Adrenal gland (tissue), 12 donors: Measurements from ENCODE around the gene ATF5. TPM values are rescaled to one million over a fixed set of nuclear protein-coding genes. Genes with fewer than 3 reads are reported as not detected.

Experiments
- DNase-seq, 7 donors: peaks; one replicate each; pipeline ENCODE4 v3.0.0-alpha.2; 2019 to 2020
- H3K27ac ChIP-seq, 5 donors: fragments of 200-600 bp; sonication (generic) in 4 of 5; 1 replicate in 3 of 5; 2 replicates in 2 of 5; pipeline versions ENCODE4 v1.5.1 to v1.8.0; 2016 to 2020; ENCODE audit warnings: mild to moderate bottlenecking in 1 of 5
- H3K27me3 ChIP-seq: fragments of 200-600 bp; 2 replicates; pipeline ENCODE4 v1.8.0; 2021
- H3K36me3 ChIP-seq, 2 donors: fragments of 200-600 bp; replicated peaks in 1 of 2; 1 replicate in 1 of 2; 2 replicates in 1 of 2; pipeline versions ENCODE4 v1.5.1 to v1.8.0; 2018 to 2022
- H3K4me1 ChIP-seq, 2 donors: fragments of 200-600 bp; replicated peaks in 1 of 2; 1 replicate in 1 of 2; 2 replicates in 1 of 2; pipeline versions ENCODE4 v1.5.1 to v1.8.0; 2018 to 2021
- H3K4me3 ChIP-seq, 4 donors: fragments of 200-600 bp; sonication (generic) in 3 of 4; one replicate each; pipeline ENCODE4 v1.5.1; 2016 to 2018
- H3K9me3 ChIP-seq, 3 donors: fragments of 200-600 bp; sonication (generic) in 1 of 3; replicated peaks in 1 of 3; 1 replicate in 2 of 3; 2 replicates in 1 of 3; pipeline versions ENCODE4 v1.5.1 to v1.8.0; 2016 to 2021
- POLR2A ChIP-seq, 2 donors: fragments of 450-650 bp; IDR thresholded peaks; one replicate each; pipeline ENCODE4 v1.6.1; 2017; ENCODE audit warnings: antibody characterized with exemption in 2 of 2, mild to moderate bottlenecking in 2 of 2, moderate library complexity in 1 of 2
- WGBS, 4 donors: extraction: QIAGEN DNeasy Blood & Tissue Kit in 2 of 4; methylation state at CpG; one replicate each; pipeline versions ENCODE4 v1.1.5 to v1.1.7; 2013 to 2017; 5-methylcytosine and 5-hydroxymethylcytosine counted together
- intact Hi-C, 2 donors: fragments of 100-400 bp; cut with DNase I; formaldehyde crosslinking; loops; one replicate each; pipeline versions ENCODE4 v1.14.1 to v1.15.0; 2022 to 2023
- polyA plus RNA-seq, 3 donors: library from polyadenylated mRNA; stranded (reverse); fragments of 200-250 nt in 2 of 3; fragments of 350-450 nt in 1 of 3; fragmentation: Illumina TruSeq in 1 of 3; extraction: RNeasy Lipid Tissue Mini Kit (QIAGEN cat#74804) in 1 of 3; gene quantifications; one replicate each; pipeline ENCODE4 v1.2.3, GENCODE V29; 2013 to 2014
- total RNA-seq, 9 donors: library from RNA; depleted of rRNA in 4 of 9; stranded (reverse); fragments of >200 nt in 4 of 9; fragments of 120-200 nt in 1 of 9; fragmentation: NEBNext Ultra II Directional in 1 of 9; extraction: Animal tissue kit (Norgen Biotek cat#: 25700) in 1 of 9; gene quantifications; one replicate each; pipeline versions ENCODE4 v1.1.0 to v1.2.4, GENCODE V29; 2013 to 2023
- TF ChIP-seq, protein P1 (sequence below), 6 experiments: fragments of 450-650 bp in 4 of 6; fragments of 200-600 bp in 2 of 6; sonication (generic) in 1 of 6; IDR thresholded peaks; 1 replicate in 5 of 6; 2 replicates in 1 of 6; pipeline versions ENCODE4 v1.5.1 to v1.8.0; 2016 to 2021; ENCODE audit warnings: antibody characterized with exemption in 6 of 6, mild to moderate bottlenecking in 2 of 6, moderate library complexity in 1 of 6
- donor health status: healthy with polysubstance abuse.
- donor health status: Bipolar disorder and iron deficiency.
- donor health status: DM: yes; HTN: yes; CAD: no.
- donor health status: DM: no; HTN: no; CAD: no.
- donor health status: DM: no; HTN: no; CAD: no.
- donor health status: DM: yes; HTN: yes; CAD: no.

ATF5 gene
- total and polyA plus RNA-seq, 12 donors = 14.3 to 114 (median 62.2) TPM

DNA sequence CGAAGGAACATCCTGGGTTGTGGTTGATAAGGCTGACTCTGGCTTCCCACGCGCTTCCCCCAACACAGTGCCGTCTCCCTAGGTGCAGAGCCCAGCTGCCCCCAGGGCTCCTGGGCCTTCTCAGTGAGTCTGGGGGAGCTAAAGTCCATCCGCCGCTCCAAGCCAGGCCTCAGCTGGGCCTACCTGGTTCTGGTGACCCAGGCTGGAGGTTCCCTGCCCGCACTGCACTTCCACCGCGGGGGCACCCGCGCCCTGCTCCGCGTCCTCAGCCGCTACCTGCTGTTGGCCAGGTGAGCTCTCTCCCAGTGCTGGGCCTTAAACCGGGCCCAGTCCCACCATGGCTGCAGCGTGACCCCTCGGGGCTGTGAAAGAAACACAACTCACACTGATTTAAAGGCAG lies 47.8 kb upstream of the ATF5 start:
- Histone ChIP-seq H3K27ac (no peak overlapping the region), H3K27me3 (no peaks in the 10 kb centered on the region), H3K4me1 (peaks cover 8 to 9% of the 10 kb centered on the region in 2 donors), H3K9me3 (no peaks in the 10 kb centered on the region), H3K36me3 (peaks cover 0 to 72% of the 10 kb centered on the region in 2 donors), H3K4me3 (no peak overlapping the region)
- 94 to 97% (median 95%) methylated on average over 8 to 17 of the region's 17 CpGs for WGBS, 4 donors
- intact Hi-C loops = no loop called here
- TF ChIP-seq POLR2A (IDR thresholded peaks at IDR 0.05) = no peak
- TF ChIP-seq, protein P1, sequence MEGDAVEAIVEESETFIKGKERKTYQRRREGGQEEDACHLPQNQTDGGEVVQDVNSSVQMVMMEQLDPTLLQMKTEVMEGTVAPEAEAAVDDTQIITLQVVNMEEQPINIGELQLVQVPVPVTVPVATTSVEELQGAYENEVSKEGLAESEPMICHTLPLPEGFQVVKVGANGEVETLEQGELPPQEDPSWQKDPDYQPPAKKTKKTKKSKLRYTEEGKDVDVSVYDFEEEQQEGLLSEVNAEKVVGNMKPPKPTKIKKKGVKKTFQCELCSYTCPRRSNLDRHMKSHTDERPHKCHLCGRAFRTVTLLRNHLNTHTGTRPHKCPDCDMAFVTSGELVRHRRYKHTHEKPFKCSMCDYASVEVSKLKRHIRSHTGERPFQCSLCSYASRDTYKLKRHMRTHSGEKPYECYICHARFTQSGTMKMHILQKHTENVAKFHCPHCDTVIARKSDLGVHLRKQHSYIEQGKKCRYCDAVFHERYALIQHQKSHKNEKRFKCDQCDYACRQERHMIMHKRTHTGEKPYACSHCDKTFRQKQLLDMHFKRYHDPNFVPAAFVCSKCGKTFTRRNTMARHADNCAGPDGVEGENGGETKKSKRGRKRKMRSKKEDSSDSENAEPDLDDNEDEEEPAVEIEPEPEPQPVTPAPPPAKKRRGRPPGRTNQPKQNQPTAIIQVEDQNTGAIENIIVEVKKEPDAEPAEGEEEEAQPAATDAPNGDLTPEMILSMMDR (IDR thresholded peaks at IDR 0.05) = no peak
- DNase-seq = peak in 3 of 7 donors; percentile 8 to 26 (median 15)

- peaks cover 0 to 78% of the 10 kb centered on the region in 2 donors for H3K36me3 ChIP-seq
- DNase-seq = peak in 4 of 7 donors; percentile 8 to 54 (median 24)
- no peaks in the 10 kb centered on the region for H3K27me3 ChIP-seq
- 83 to 89% (median 87%) methylated on average over 30 to 31 of the region's 31 CpGs for WGBS, 4 donors
- H3K9me3 ChIP-seq = no peaks in the 10 kb centered on the region
- TF ChIP-seq, protein P1 (IDR thresholded peaks at IDR 0.05) = no peak
- TF ChIP-seq POLR2A (IDR thresholded peaks at IDR 0.05) = no peak
- H3K27ac ChIP-seq = no peak overlapping the region
- no peak overlapping the region for H3K4me3 ChIP-seq
- peaks cover 8 to 9% of the 10 kb centered on the region in 2 donors for H3K4me1 ChIP-seq
- intact Hi-C loops = no loop called here
These were observed 47.2 kb upstream of the ATF5 start for GRCh38 chr19:49881672-49882394.

- peak in 2 of 7 donors; percentile 10 to 14 for DNase-seq
- Histone ChIP-seq H3K36me3 (peaks cover 0 to 78% of the 10 kb centered on the region in 2 donors), H3K27ac (no peak overlapping the region), H3K9me3 (no peaks in the 10 kb centered on the region), H3K27me3 (no peaks in the 10 kb centered on the region), H3K4me1 (peaks cover 8 to 9% of the 10 kb centered on the region in 2 donors), H3K4me3 (no peak overlapping the region)
- intact Hi-C loops = no loop called here
- 90 to 99% (median 96%) methylated on average over 5 to 14 of the region's 14 CpGs for WGBS, 4 donors
- TF ChIP-seq POLR2A (IDR thresholded peaks at IDR 0.05) = no peak
- TF ChIP-seq, protein P1 (IDR thresholded peaks at IDR 0.05) = no peak
These were observed 46.4 kb upstream of the ATF5 start for GRCh38 chr19:49882643-49883042.

- Histone ChIP-seq H3K36me3 (peaks cover 0 to 78% of the 10 kb centered on the region in 2 donors), H3K4me1 (peaks cover 6 to 9% of the 10 kb centered on the region in 2 donors), H3K27ac (no peak overlapping the region), H3K4me3 (no peak overlapping the region), H3K9me3 (no peaks in the 10 kb centered on the region), H3K27me3 (no peaks in the 10 kb centered on the region)
- TF ChIP-seq, protein P1 (IDR thresholded peaks at IDR 0.05) = no peak
- no peak for TF ChIP-seq POLR2A (IDR thresholded peaks at IDR 0.05)
- intact Hi-C loops = no loop called here
- WGBS, 4 donors = 96 to 100% (median 97%) methylated on average over 4 to 5 of the region's 5 CpGs
- no peak for DNase-seq
These were observed 45.9 kb upstream of the ATF5 start for GRCh38 chr19:49883094-49883493.
